Stimulated activated naive CD8-positive, alpha-beta T cell treated with anti-CD3 and anti-CD28 coated beads, Interleukin-15, amount 100 ng/mL, for 72 hours (primary cell): ENCODE measurements around the gene MECR.

Source experiments
- ATAC-seq: fragments of 150-1000 bp; cut with Tn5 transposase; 2 replicates; pipeline ENCODE4 v1.10.0; 2021; ENCODE audit warnings: mild to moderate bottlenecking, moderate library complexity
- DNase-seq, 2 donors: peaks; one replicate each; pipeline ENCODE4 v3.0.0; 2021 to 2022
- H3K27ac Mint-ChIP-seq, 2 donors: one replicate each; pipeline ENCODE4 v1.8.0; 2022; ENCODE audit warnings: mild to moderate bottlenecking in 2 of 2, mixed read lengths in 2 of 2, moderate library complexity in 2 of 2
- H3K27me3 Mint-ChIP-seq: one replicate; pipeline ENCODE4 v1.8.0; 2022; ENCODE audit warnings: mixed read lengths
- H3K4me1 Mint-ChIP-seq: one replicate; pipeline ENCODE4 v1.8.0; 2022; ENCODE audit warnings: mild to moderate bottlenecking, mixed read lengths
- H3K4me3 Mint-ChIP-seq, 2 donors: one replicate each; pipeline ENCODE4 v1.8.0; 2022; ENCODE audit warnings: mild to moderate bottlenecking in 2 of 2, mixed read lengths in 2 of 2, moderate library complexity in 1 of 2
- H3K9me3 Mint-ChIP-seq, 2 donors: one replicate each; pipeline ENCODE4 v1.8.0; 2022; ENCODE audit warnings: mixed read lengths in 2 of 2

The MECR gene

DNA sequence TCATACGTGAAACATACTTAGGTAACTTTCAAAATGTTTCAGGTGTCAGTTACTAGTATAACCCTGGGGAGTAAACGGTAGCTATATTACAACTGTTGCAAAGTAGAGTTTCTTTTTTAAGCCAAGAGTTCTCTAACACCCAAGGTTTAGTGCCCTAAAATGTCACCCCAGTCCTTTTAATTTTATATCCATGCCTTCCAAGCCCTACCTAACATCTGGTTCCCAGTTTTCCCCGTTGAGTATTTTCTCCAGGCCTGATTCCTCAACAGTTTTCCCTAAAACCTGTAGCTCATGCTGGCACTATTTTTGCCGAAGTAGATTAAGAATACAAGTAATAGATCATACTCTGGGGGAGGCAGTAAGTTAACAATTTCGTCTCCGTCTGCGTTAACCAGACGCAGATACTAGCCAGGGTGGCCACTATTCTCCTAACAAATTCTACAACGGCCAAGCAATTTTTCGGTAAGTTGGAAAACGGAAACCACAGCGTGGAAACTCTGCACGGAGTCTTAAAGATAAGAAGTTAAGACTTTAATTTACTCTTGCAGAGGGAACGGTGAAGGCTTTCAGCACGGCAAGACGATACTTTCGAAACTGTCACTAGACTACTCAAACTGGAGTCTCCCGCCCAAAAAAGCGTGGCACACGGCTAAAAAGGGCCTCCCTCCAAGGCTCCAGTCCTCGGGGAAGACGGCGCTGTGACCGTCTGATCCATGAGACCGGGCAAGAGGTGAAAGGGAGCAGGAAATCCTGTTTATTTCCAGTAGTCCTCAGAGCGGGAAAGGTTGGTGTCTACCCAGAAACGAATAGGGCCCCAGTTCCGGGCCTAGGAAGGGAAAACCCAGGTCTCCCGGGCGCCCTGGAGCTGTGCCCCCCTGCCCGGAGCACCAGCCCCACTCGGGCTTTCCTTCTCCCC lies 50.0 kb downstream of the MECR start:
- H3K9me3 Mint-ChIP-seq: no peaks in the 10 kb centered on the region
- peak overlapping the region; percentile 91 to 95 for H3K4me3 Mint-ChIP-seq
- peaks cover 49% of the 10 kb centered on the region for H3K4me1 Mint-ChIP-seq
- no peaks in the 10 kb centered on the region for H3K27me3 Mint-ChIP-seq
- no peak for DNase-seq
- H3K27ac Mint-ChIP-seq: peak overlapping the region; percentile 98 to 99
- ATAC-seq: no peak

- Mint-ChIP-seq H3K4me3 (peak overlapping the region; percentile 91 to 95), H3K9me3 (no peaks in the 10 kb centered on the region), H3K4me1 (peaks cover 49% of the 10 kb centered on the region), H3K27me3 (no peaks in the 10 kb centered on the region), H3K27ac (peak overlapping the region; percentile 74 to 98)
- no peak for DNase-seq
- ATAC-seq: no peak
These were observed 51.0 kb downstream of the MECR start for GRCh38 chr1:29179641-29180184.

DNA sequence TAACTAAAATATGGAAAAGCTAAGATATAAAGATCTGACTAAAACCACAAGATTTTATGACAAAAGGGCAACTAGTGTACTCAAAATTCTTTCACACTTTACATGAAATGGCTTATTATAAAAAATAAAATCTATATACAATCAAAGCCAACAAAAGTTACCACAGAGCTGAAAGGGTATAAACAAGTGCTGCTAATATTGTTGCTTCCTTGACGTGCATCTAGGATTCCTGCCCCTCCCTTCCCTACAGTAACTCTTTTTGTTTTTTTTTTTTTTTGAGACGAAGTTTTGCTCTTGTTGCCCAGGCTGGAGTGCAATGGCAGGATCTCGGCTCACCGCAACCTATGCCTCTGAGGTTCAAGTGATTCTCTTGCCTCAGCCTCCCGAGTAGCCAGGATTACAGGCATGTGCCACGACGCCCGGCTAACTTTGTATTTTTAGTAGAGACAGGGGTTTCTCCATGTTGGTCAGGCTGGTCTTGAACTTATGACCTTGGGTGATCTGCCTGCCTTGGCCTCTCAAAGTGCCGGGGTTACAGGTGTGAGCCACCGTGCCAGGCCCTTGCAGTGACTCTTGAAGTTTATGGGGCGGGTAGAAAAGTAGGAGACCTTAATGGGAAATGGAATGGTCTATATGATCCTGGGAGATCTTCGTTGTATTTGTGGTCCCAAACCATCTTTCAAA lies 53.6 kb downstream of the MECR start:
- ATAC-seq: no peak
- Mint-ChIP-seq H3K4me3 (peak overlapping the region; percentile 54 to 62), H3K4me1 (peaks cover 58% of the 10 kb centered on the region), H3K27ac (peak overlapping the region; percentile 47 to 90), H3K27me3 (no peaks in the 10 kb centered on the region), H3K9me3 (no peaks in the 10 kb centered on the region)
- no peak for DNase-seq

DNA sequence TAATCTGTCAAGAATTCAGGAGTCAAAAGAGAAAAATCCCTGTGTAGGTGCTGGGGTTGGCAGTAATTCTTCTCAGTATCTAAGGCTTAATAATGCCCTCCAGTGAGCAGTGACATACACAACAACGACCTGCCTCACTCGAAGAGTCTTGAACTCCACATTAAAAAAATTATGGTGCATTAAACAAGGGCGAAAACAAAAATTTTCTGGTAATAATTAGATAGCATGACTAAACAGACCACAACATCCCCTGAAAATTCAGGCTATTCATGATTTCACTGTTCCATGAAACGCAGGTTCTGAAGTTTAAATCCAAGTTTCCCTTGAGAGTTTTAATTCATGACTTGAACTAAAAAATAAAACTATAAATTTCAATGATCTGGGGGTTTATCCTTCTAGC lies 54.2 kb downstream of the MECR start:
- H3K4me3 Mint-ChIP-seq: no peak overlapping the region
- no peaks in the 10 kb centered on the region for H3K27me3 Mint-ChIP-seq
- no peak overlapping the region for H3K27ac Mint-ChIP-seq
- peaks cover 61% of the 10 kb centered on the region for H3K4me1 Mint-ChIP-seq
- no peaks in the 10 kb centered on the region for H3K9me3 Mint-ChIP-seq
- ATAC-seq (no peak), DNase-seq (no peak)

DNA sequence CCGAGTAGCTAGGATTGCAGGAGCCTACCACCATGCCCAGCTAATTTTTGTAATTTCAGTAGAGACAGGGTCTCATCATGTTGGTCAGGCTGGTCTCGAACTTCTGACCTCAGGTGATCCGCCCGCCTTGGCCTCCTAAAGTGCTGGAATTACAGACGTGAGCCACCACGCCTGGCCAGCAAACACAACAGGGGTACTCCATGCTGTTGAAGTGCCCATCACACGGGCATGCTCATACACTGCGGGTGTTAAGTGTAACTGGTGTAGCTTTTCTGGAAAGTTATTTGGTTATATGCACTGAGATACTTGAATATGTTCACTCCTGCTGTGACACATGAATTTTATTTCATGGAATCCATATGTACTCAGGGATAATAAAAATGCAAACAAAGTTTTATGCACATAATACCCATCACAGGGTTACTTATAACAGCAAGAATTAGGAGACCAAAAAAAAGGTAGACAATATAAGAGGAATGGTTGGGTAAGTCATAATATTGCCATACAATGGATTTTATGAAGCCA lies 58.3 kb downstream of the MECR start:
- Mint-ChIP-seq H3K4me3 (peak overlapping the region; percentile 31 to 35), H3K27me3 (no peaks in the 10 kb centered on the region), H3K4me1 (peaks cover 65% of the 10 kb centered on the region), H3K9me3 (no peaks in the 10 kb centered on the region), H3K27ac (no peak overlapping the region)
- ATAC-seq (no peak), DNase-seq (no peak)

GRCh38 chr1:29171521-29171920 lies 59.2 kb downstream of the MECR start:
- ATAC-seq (peak; percentile 52), DNase-seq (no peak)
- Mint-ChIP-seq H3K9me3 (no peaks in the 10 kb centered on the region), H3K27me3 (no peaks in the 10 kb centered on the region), H3K4me1 (peaks cover 67% of the 10 kb centered on the region), H3K4me3 (peak overlapping the region; percentile 2 to 66), H3K27ac (no peak overlapping the region)

- no peak overlapping the region for H3K27ac Mint-ChIP-seq
- no peaks in the 10 kb centered on the region for H3K27me3 Mint-ChIP-seq
- H3K9me3 Mint-ChIP-seq: no peaks in the 10 kb centered on the region
- DNase-seq (no peak), ATAC-seq (no peak)
- peaks cover 68% of the 10 kb centered on the region for H3K4me1 Mint-ChIP-seq
- peak overlapping the region in 1 of 2 donors; percentile 10 for H3K4me3 Mint-ChIP-seq
These were observed 59.6 kb downstream of the MECR start for GRCh38 chr1:29171089-29171488.

DNA sequence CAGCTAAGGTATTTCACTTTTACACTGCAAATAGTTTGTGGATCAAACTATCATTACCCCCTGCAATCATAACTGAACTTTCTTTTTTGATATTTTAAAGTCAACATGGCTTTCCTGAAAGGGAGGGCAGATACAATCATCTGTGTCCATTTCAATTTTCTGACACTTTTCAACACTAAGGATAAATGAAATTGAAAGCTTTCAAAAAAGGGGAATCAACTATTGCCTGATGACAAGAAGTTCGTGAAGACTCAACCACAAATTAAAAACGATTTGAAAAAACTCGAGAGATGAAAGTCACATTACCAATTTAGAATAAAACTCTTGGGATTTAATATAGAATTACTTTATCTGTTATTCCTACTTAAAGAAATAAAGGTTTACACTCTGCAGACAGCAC lies 60.8 kb downstream of the MECR start:
- Mint-ChIP-seq H3K27ac (no peak overlapping the region), H3K4me3 (no peak overlapping the region), H3K27me3 (no peaks in the 10 kb centered on the region), H3K9me3 (no peaks in the 10 kb centered on the region), H3K4me1 (peaks cover 76% of the 10 kb centered on the region)
- ATAC-seq (no peak), DNase-seq (no peak)

- ATAC-seq (no peak), DNase-seq (no peak)
- H3K9me3 Mint-ChIP-seq: no peaks in the 10 kb centered on the region
- H3K4me3 Mint-ChIP-seq: no peak overlapping the region
- H3K27me3 Mint-ChIP-seq: no peaks in the 10 kb centered on the region
- no peak overlapping the region for H3K27ac Mint-ChIP-seq
- H3K4me1 Mint-ChIP-seq: peaks cover 82% of the 10 kb centered on the region
These were observed 62.8 kb downstream of the MECR start for GRCh38 chr1:29167904-29168303.

- Mint-ChIP-seq H3K4me3 (no peak overlapping the region), H3K27me3 (no peaks in the 10 kb centered on the region), H3K9me3 (no peaks in the 10 kb centered on the region), H3K27ac (no peak overlapping the region), H3K4me1 (peaks cover 68% of the 10 kb centered on the region)
- ATAC-seq: no peak
- DNase-seq: no peak
These were observed 64.3 kb downstream of the MECR start for GRCh38 chr1:29166291-29166878.

DNA sequence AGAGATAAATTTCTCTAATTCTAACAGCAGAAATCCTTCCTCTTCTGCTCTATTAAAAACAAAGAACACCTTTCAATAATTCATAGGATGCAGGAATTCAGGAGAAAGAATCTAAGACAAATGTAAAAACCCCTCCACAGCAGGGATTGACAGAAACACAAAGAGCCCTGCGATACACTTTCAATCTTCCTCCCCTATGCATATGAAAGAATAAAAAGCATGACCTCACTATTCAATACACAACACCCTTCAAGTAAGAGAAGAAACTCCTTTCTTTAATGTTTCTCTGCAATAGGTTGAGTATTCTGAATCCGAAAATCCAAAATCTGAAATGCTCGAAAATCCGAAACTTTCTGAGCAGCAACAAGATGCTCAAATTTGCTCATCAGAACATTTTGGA lies 66.1 kb downstream of the MECR start:
- ATAC-seq: no peak
- DNase-seq: no peak
- H3K9me3 Mint-ChIP-seq: no peaks in the 10 kb centered on the region
- H3K27ac Mint-ChIP-seq: peak overlapping the region; percentile 40 to 92
- peak overlapping the region in 1 of 2 donors; percentile 10 for H3K4me3 Mint-ChIP-seq
- no peaks in the 10 kb centered on the region for H3K27me3 Mint-ChIP-seq
- peaks cover 50% of the 10 kb centered on the region for H3K4me1 Mint-ChIP-seq

- Mint-ChIP-seq H3K4me3 (no peak overlapping the region), H3K27ac (peak overlapping the region in 1 of 2 donors; percentile 25), H3K9me3 (no peaks in the 10 kb centered on the region), H3K27me3 (no peaks in the 10 kb centered on the region), H3K4me1 (peaks cover 39% of the 10 kb centered on the region)
- DNase-seq: no peak
- ATAC-seq: no peak
These were observed 68.1 kb downstream of the MECR start for GRCh38 chr1:29162476-29163138.

- Mint-ChIP-seq H3K4me1 (peaks cover 34% of the 10 kb centered on the region), H3K9me3 (no peaks in the 10 kb centered on the region), H3K27ac (no peak overlapping the region), H3K27me3 (no peaks in the 10 kb centered on the region), H3K4me3 (no peak overlapping the region)
- no peak for DNase-seq
- ATAC-seq: no peak
These were observed 68.7 kb downstream of the MECR start for GRCh38 chr1:29162025-29162424.

DNA sequence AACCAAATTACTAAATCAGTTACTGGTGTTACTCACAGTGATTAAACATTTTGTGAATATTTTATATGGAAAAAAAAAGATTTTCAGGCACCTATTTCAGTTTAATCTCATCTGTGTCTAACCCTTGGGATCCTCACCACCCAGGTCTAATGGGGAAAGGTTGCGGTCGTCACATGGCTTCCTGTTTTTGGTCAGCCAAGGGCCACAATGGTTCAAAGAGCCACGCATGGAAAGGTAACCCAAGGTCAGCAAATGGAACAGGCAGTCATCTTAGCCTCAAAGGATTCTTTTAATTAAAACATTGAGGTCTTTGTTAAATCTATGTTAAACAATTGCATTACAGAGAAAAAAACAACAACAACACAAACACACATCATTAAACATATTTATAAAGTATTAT lies 71.0 kb downstream of the MECR start:
- DNase-seq: no peak
- no peaks in the 10 kb centered on the region for H3K9me3 Mint-ChIP-seq
- no peak for ATAC-seq
- H3K27ac Mint-ChIP-seq: no peak overlapping the region
- H3K4me1 Mint-ChIP-seq: peaks cover 11% of the 10 kb centered on the region
- no peaks in the 10 kb centered on the region for H3K27me3 Mint-ChIP-seq
- no peak overlapping the region for H3K4me3 Mint-ChIP-seq

GRCh38 chr1:29157269-29157601 lies 73.5 kb downstream of the MECR start:
- no peaks in the 10 kb centered on the region for H3K27me3 Mint-ChIP-seq
- H3K27ac Mint-ChIP-seq: peak overlapping the region in 1 of 2 donors; percentile 82

More at GRCh38 chr1:29157269-29157601, 73.5 kb downstream of the MECR start:
- no peak for ATAC-seq
- Mint-ChIP-seq H3K4me1 (no peaks in the 10 kb centered on the region), H3K4me3 (no peak overlapping the region), H3K9me3 (no peaks in the 10 kb centered on the region)
- DNase-seq: no peak
